GM23338 (cell line): ENCODE results near the gene ATF7. TPM values are rescaled to one million over a fixed set of nuclear protein-coding genes. Genes with fewer than 3 reads are reported as not detected.

Experiments
- ATAC-seq: fragments of 200-7000 bp; cut with Tn5 transposase; 3 replicates; pipeline ENCODE4 v1.9.1; 2020
- DNase-seq: peaks from one replicate; pipeline ENCODE4 v3.0.0-alpha.2; 2015; ENCODE audit warnings: low spot score
- H2AFZ ChIP-seq: fragments of 200-600 bp; sonication (generic); 2 replicates; pipeline ENCODE4 v1.8.0; 2016; ENCODE audit warnings: antibody characterized with exemption, mild to moderate bottlenecking, moderate library complexity
- H3F3A ChIP-seq: fragments of 200-600 bp; sonication (generic); replicated peaks from 2 replicates; pipeline ENCODE4 v1.8.0; 2017; ENCODE audit warnings: antibody characterized with exemption, mixed run types, low read depth
- H3K27ac ChIP-seq: fragments of 200-600 bp; sonication (generic); 2 replicates; pipeline ENCODE4 v1.6.1; 2016; ENCODE audit warnings: low read depth
- H3K27me3 ChIP-seq: fragments of 200-600 bp; sonication (generic); 2 replicates; pipeline ENCODE4 v1.8.0; 2016; ENCODE audit warnings: mild to moderate bottlenecking, mixed run types, moderate library complexity; ENCODE audit not compliant: insufficient read depth
- H3K36me3 ChIP-seq: fragments of 200-600 bp; sonication (generic); 2 replicates; pipeline ENCODE4 v1.8.0; 2016; ENCODE audit warnings: mild to moderate bottlenecking; ENCODE audit not compliant: insufficient read depth
- H3K4me1 ChIP-seq: fragments of 200-600 bp; sonication (generic); 2 replicates; pipeline ENCODE4 v1.8.0; 2016; ENCODE audit warnings: mild to moderate bottlenecking, moderate library complexity; ENCODE audit not compliant: insufficient read depth
- H3K4me2 ChIP-seq: fragments of 200-600 bp; sonication (generic); 2 replicates; pipeline ENCODE4 v1.7.1; 2017; ENCODE audit warnings: mixed run types
- H3K4me3 ChIP-seq: fragments of 200-600 bp; sonication (generic); 2 replicates; pipeline ENCODE4 v1.6.1; 2016; ENCODE audit warnings: mixed run types
- H3K79me2 ChIP-seq: fragments of 200-600 bp; sonication (generic); replicated peaks from 2 replicates; pipeline ENCODE4 v1.8.0; 2017; ENCODE audit warnings: mild to moderate bottlenecking; ENCODE audit not compliant: insufficient read depth
- H3K9me2 ChIP-seq: fragments of 200-600 bp; sonication (generic); 2 replicates; pipeline ENCODE4 v1.8.0; 2017; ENCODE audit not compliant: insufficient read depth
- H4K20me1 ChIP-seq: fragments of 200-600 bp; sonication (generic); replicated peaks from 2 replicates; pipeline ENCODE4 v1.8.0; 2017; ENCODE audit warnings: mild to moderate bottlenecking; ENCODE audit not compliant: insufficient read depth
- H3K27ac Mint-ChIP-seq: 2 replicates; pipeline ENCODE4 v1.8.0; 2020; ENCODE audit warnings: inconsistent platforms, mild to moderate bottlenecking, moderate library complexity, mixed read lengths
- H3K27me3 Mint-ChIP-seq: 3 replicates; pipeline ENCODE4 v1.8.0; 2022; ENCODE audit warnings: low read depth, mild to moderate bottlenecking, moderate library complexity, mixed read lengths, inconsistent platforms; ENCODE audit not compliant: insufficient read depth, poor library complexity
- H3K36me3 Mint-ChIP-seq: 3 replicates; pipeline ENCODE4 v1.8.0; 2021; ENCODE audit warnings: low read depth, mild to moderate bottlenecking, inconsistent platforms, moderate library complexity, mixed read lengths
- H3K4me1 Mint-ChIP-seq: 3 replicates; pipeline ENCODE4 v1.8.0; 2020; ENCODE audit warnings: mild to moderate bottlenecking, inconsistent platforms, mixed read lengths
- H3K4me3 Mint-ChIP-seq: 3 replicates; pipeline ENCODE4 v1.8.0; 2021; ENCODE audit warnings: moderate library complexity, mild to moderate bottlenecking, inconsistent platforms, mixed read lengths
- H3K9me3 Mint-ChIP-seq: 3 replicates; pipeline ENCODE4 v1.8.0; 2020; ENCODE audit warnings: moderate library complexity, mild to moderate bottlenecking, inconsistent platforms, mixed read lengths
- CREB1 ChIP-seq: fragments of 250-450 bp; sonication (Bioruptor Pico); IDR thresholded peaks from 2 replicates; pipeline ENCODE4 v1.5.0; 2020; ENCODE audit warnings: low read depth, mild to moderate bottlenecking, moderate library complexity
- EZH2 ChIP-seq: fragments of 200-600 bp; sonication (generic); IDR thresholded peaks from one replicate; pipeline ENCODE4 v1.8.0; 2017; ENCODE audit warnings: antibody characterized with exemption, mild to moderate bottlenecking, low read depth; ENCODE audit not compliant: unreplicated experiment
- EZH2phosphoT487 ChIP-seq: fragments of 200-600 bp; sonication (generic); IDR thresholded peaks from one replicate; pipeline ENCODE4 v1.8.1; 2018; ENCODE audit warnings: antibody characterized with exemption; ENCODE audit not compliant: unreplicated experiment
- JUNB ChIP-seq: IDR thresholded peaks from one replicate; pipeline ENCODE4 v1.6.1; 2016; ENCODE audit warnings: antibody characterized with exemption; ENCODE audit not compliant: unreplicated experiment
- NANOG ChIP-seq: IDR thresholded peaks from 2 replicates; pipeline ENCODE4 v1.6.1; 2016; ENCODE audit warnings: antibody characterized with exemption, borderline replicate concordance
- POLR2AphosphoS5 ChIP-seq: IDR thresholded peaks from 2 replicates; pipeline ENCODE4 v1.6.1; 2016; ENCODE audit warnings: antibody characterized with exemption, low read depth
- REST ChIP-seq: IDR thresholded peaks from one replicate; pipeline ENCODE4 v1.6.1; 2018; ENCODE audit warnings: antibody characterized with exemption; ENCODE audit not compliant: unreplicated experiment
- STAT1 ChIP-seq: IDR thresholded peaks from one replicate; pipeline ENCODE4 v1.6.1; 2016; ENCODE audit warnings: antibody characterized with exemption; ENCODE audit not compliant: unreplicated experiment
- ZNF114 ChIP-seq: fragments of 250-450 bp; sonication (Bioruptor Pico); IDR thresholded peaks from 2 replicates; pipeline ENCODE4 v1.5.0; 2020; ENCODE audit warnings: mild to moderate bottlenecking, moderate library complexity
- ZNF331 ChIP-seq: fragments of 250-450 bp; sonication (Bioruptor Pico); IDR thresholded peaks from 2 replicates; pipeline ENCODE4 v1.5.0; 2020; ENCODE audit warnings: low read depth, mild to moderate bottlenecking, moderate library complexity
- ZNF462 ChIP-seq: fragments of 250-450 bp; sonication (Bioruptor Pico); IDR thresholded peaks from 2 replicates; pipeline ENCODE4 v1.5.0; 2020; ENCODE audit warnings: mild to moderate bottlenecking, moderate library complexity
- polyA plus RNA-seq: library from polyadenylated mRNA; unstranded; fragments of >200 nt; fragmentation: Nextera tagmentation; extraction: Ambion mirVana; gene quantifications from 2 replicates; pipeline ENCODE4 v1.2.1, GENCODE V29; 2016
- total RNA-seq: library from RNA; depleted of rRNA; stranded (reverse); fragments of >200 nt; shearing (Covaris generic); gene quantifications from 2 replicates; pipeline ENCODE4 v1.2.3, GENCODE V29; 2014
- TF ChIP-seq, protein P1 (sequence below): IDR thresholded peaks from 2 replicates; pipeline ENCODE4 v1.6.1; 2016; ENCODE audit warnings: antibody characterized with exemption
- TF ChIP-seq, protein P2 (sequence below), 2 experiments: fragments of 200-600 bp in 1 of 2; sonication (generic) in 1 of 2; conservative IDR thresholded peaks; 2 replicates each; pipeline versions ENCODE4 v1.5.1 to v1.6.1; 2016 to 2017; ENCODE audit warnings: antibody characterized with exemption in 2 of 2, low read depth in 2 of 2, mild to moderate bottlenecking in 2 of 2, moderate library complexity in 1 of 2

ATF7 gene
- total and polyA plus RNA-seq, 2 experiments from 2014 or later, result 13.9 to 16.3 TPM

GRCh38 chr12:53532524-53533445 lies 93.4 kb downstream of the ATF7 start:
- Histone ChIP-seq H3K4me1 (no peaks in the 10 kb centered on the region), H3K27ac (no peak overlapping the region), H3K79me2 (no peaks in the 10 kb centered on the region), H2AFZ (no peak overlapping the region), H3K4me2 (no peak overlapping the region), H4K20me1 (no peaks in the 10 kb centered on the region), H3F3A (no peaks in the 10 kb centered on the region), H3K27me3 (no peaks in the 10 kb centered on the region), H3K4me3 (no peak overlapping the region), H3K9me2 (no peaks in the 10 kb centered on the region), H3K36me3 (peaks cover 11% of the 10 kb centered on the region)
- Mint-ChIP-seq H3K27me3 (peaks cover 2% of the 10 kb centered on the region), H3K4me1 (no peaks in the 10 kb centered on the region), H3K4me3 (no peak overlapping the region), H3K9me3 (no peaks in the 10 kb centered on the region), H3K27ac (no peak overlapping the region), H3K36me3 (peaks cover 17% of the 10 kb centered on the region)
- no peak for ATAC-seq
- TF ChIP-seq CREB1 (CRISPR knock-in tag) (no peak), REST (no peak), POLR2AphosphoS5 (no peak), JUNB (no peak), ZNF114 (no peak), ZNF331 (CRISPR knock-in tag) (no peak), EZH2phosphoT487 (no peak), ZNF462 (no peak), EZH2 (no peak), STAT1 (no peak), NANOG (no peak)
- TF ChIP-seq, protein P1, sequence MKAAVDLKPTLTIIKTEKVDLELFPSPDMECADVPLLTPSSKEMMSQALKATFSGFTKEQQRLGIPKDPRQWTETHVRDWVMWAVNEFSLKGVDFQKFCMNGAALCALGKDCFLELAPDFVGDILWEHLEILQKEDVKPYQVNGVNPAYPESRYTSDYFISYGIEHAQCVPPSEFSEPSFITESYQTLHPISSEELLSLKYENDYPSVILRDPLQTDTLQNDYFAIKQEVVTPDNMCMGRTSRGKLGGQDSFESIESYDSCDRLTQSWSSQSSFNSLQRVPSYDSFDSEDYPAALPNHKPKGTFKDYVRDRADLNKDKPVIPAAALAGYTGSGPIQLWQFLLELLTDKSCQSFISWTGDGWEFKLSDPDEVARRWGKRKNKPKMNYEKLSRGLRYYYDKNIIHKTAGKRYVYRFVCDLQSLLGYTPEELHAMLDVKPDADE, result no peak
- TF ChIP-seq, protein P2, sequence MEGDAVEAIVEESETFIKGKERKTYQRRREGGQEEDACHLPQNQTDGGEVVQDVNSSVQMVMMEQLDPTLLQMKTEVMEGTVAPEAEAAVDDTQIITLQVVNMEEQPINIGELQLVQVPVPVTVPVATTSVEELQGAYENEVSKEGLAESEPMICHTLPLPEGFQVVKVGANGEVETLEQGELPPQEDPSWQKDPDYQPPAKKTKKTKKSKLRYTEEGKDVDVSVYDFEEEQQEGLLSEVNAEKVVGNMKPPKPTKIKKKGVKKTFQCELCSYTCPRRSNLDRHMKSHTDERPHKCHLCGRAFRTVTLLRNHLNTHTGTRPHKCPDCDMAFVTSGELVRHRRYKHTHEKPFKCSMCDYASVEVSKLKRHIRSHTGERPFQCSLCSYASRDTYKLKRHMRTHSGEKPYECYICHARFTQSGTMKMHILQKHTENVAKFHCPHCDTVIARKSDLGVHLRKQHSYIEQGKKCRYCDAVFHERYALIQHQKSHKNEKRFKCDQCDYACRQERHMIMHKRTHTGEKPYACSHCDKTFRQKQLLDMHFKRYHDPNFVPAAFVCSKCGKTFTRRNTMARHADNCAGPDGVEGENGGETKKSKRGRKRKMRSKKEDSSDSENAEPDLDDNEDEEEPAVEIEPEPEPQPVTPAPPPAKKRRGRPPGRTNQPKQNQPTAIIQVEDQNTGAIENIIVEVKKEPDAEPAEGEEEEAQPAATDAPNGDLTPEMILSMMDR (conservative IDR thresholded peaks at IDR 0.05; ENCODE audit: low read depth in 2 of 2), result no peak
- no peak for DNase-seq
